ENCODE data around the gene GPR61. TPM values are rescaled to one million over a fixed set of nuclear protein-coding genes. Genes with fewer than 3 reads are reported as not detected.

Gene GPR61
- polyA plus RNA-seq (ENCODE audit: insufficient read depth in 1 of 5, insufficient read length in 5 of 5, low replicate concordance in 1 of 5): 1 to 10 TPM in 1 of 5 donors, under 1 TPM in 4; 0.27 to 1.7 (median 0.40) TPM
- long read RNA-seq, donor 1: 0 reads
- long read RNA-seq, donor 2: 0 reads
- long read RNA-seq, donor 3: 0 reads
- long read RNA-seq, donor 4: 0 reads
- long read RNA-seq, donor 5: 0 reads
- long read RNA-seq, donor 6: 0 reads
- long read RNA-seq, donor 7: 0 reads
- long read RNA-seq, donor 8: 0 reads

DNA sequence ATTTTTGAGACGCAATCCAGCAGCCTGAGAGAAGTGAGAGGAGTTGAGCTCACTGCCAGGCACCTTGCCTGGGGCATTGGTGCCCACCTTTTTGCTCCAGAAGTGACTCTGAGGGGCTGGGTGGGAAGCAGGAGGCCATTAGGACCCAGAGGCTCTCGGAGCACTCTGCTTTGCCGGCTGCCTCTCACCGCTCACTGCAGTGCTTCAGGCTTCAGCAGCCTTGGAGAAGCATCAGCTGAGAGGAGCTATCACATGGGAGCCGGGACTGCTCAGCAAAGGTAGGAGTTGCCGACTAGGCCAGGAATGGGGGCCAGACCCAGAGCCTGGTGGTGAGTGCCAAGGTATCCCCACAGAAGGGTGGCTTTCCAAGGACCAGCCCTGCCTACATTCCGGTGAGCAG, at the start of gene GPR61:
Gene GPR61, plus strand, starts transcription at position 197 of the 400 bp plus-strand sequence. CDS start 3,151 bp downstream, outside the sequence.
- no peak for DNase-seq

DNA sequence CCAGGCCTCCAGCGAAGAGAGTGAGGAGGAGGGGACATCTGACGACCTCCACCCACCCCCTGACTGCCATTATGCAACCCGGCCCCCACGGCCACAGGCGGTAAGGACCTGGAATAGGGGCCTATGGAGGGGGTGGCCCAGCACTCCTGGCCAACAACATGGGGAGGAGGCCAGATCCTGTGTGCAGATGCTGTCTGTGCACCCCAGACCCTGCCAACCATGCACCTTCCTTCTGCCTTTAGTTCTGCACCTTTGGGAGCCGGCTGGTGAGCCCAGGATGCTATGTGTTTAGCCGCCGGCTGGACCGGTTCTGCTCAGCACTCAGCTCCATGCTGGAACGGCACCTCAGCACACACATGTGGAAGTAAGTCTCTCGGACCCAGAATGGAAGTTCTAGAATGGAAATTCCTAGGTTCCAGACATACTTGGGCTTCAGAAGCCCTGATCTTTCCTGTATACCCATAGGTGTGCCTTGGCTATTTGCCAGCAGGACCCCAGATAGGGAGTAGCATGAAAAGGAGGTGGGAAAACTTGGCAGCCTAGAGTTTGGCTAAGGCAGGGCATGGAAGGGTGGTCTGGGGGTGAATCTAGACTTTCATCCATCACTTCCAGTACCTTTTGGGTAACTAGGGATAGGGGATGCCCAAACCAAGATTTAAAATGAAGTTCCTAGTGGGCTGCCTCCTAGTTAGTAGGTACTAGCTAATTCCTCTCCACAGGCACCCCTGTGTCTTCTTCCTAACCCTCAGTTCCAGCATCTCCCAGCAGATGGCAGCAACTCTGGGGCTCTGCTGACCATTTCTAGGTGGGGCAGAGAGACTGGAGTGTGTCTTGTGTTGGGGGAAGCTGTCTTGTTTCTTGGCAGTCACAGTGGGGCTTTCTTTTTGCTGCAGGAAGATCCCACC, 49.4 kb upstream of the GPR61 start:
- no peak for DNase-seq

DNA sequence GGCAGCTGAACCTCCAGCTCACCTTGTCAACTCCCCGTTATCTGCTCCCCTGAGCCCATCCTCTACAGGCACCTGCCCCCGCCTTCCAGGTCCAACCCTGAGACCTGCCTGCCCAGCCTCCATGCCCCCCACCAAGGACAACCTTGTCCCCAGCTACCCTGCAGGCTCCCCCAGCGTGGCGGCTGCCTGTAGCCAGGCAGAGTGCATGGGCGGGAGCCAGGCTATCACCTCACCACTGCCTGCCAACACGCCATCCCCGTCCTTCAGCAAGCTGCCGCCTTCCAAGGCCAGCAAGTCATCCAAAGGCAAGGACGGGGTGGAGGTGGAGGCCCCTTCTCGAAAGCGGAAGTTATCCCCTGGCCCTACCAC, 48.8 kb upstream of the GPR61 start:
- no peak for DNase-seq

- DNase-seq: no peak
Observed at GRCh38 chr1:109491372-109491771, 48.3 kb upstream of the GPR61 start.

GRCh38 chr1:109492779-109493178, 46.9 kb upstream of the GPR61 start:
- DNase-seq: no peak

DNA sequence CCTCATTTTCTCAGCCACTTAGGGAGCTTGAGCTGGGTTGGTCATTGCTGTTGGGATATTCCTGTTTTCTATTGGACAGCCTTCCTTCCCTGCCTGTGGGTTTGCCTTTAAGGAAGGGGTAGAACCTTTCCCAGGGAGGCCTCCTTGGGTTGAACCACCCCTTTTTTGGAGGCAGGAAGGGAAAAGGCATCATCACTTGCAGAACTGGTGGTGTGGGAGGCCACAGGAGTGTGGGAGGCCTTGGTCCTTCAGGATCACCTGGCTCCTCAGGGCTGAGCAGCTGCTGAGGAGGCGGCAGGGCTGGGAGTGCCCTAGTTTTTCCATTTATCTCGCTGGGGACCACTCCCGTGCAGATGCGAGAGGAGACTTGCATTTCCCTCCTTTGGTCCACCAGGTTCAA, 46.4 kb upstream of the GPR61 start:
- DNase-seq: no peak

GRCh38 chr1:109493805-109494539, 45.7 kb upstream of the GPR61 start, which contains the start of gene CYB561D1:
CYB561D1 (plus strand) TSS chr1:109494094; CDS start chr1:109494140, 46 bp downstream.
- DNase-seq: peak; percentile 85 to 86

GRCh38 chr1:109495738-109496137, 43.9 kb upstream of the GPR61 start:
- DNase-seq: no peak

GRCh38 chr1:109497449-109498160, 42.1 kb upstream of the GPR61 start:
- no peak for DNase-seq

GRCh38 chr1:109498161-109498801, 41.4 kb upstream of the GPR61 start:
- no peak for DNase-seq

DNA sequence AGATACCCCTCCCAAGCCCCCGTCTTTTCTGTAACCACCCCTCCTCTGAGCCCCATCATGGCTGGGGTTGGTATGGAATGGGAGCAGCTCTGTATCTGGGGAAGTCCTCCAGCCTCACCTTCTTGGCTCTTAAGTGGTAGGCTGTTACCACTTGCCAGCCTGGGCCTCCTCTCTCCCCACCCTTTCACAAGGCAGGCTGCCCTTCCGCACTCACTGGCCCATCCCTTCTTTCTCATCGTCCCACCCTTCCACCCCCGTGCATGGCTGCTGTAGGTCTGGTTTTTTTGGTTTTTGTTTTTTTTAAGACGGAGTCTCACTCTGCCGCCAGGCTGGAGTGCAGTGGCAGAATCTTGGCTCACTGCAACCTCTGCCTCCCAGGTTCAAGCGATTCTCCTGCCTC, 40.6 kb upstream of the GPR61 start:
- DNase-seq: no peak

GRCh38 chr1:109499661-109500536, 39.8 kb upstream of the GPR61 start:
- no peak for DNase-seq

DNA sequence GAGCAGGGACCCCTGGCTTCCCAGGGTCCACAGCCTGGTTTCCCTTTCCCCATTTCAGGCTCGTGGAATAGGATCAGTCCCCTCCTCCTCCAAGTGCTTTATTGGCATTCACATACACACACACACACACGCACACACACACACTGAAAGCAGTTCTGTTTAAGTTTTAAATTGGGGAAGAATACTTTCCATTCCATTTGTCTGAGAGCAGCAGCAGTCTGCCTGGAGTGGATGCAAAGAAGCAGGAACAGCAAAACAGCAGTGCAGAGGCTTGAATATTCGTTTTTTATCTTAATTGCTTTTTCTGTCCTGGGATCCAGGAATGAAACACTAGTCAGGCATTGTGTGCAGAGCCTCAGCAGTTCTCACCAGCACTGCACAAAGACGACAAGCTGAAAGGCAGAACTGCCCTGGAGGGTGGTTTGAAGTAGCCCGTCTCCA, 38.7 kb upstream of the GPR61 start:
- DNase-seq: no peak

DNA sequence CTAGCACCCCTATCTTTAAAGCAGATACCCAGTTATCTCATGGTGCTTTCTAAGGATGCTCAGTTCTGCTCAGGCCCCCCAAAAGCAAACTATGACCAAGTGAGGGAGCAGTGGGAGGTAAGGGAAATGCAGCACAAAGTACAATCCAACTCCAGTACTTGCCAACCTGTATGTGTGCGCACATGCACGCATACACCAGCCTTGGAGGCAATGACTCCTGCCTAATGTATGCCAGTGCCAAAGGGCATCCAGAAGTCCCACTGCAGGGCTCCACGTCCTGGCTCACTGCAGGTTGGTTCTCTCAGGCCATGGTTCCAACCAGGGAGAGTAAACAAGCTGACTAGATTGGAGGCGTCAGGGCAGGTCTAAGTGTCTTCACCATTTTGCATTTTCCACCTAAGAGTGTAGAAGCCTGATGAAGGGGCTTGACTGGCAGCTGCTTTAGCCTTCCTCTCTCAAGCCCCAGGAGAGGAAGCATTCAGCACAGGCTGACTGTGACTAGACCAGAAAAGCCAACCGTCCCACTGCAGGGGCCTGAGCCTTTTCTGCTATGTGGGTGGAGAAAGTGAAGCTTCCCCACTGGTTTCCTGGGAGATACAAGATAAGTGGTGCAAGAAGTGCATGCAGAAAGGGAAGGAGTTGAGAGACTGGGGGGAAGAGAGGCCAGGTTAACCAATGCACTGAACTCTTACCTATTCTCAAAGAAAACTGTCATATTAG, 37.9 kb upstream of the GPR61 start:
- DNase-seq: no peak

- DNase-seq: no peak
Observed at GRCh38 chr1:109502364-109502851, 37.3 kb upstream of the GPR61 start.

GRCh38 chr1:109503935-109504334, 35.7 kb upstream of the GPR61 start:
- no peak for DNase-seq

- no peak for DNase-seq
Observed at GRCh38 chr1:109504974-109505373, 34.7 kb upstream of the GPR61 start.

DNA sequence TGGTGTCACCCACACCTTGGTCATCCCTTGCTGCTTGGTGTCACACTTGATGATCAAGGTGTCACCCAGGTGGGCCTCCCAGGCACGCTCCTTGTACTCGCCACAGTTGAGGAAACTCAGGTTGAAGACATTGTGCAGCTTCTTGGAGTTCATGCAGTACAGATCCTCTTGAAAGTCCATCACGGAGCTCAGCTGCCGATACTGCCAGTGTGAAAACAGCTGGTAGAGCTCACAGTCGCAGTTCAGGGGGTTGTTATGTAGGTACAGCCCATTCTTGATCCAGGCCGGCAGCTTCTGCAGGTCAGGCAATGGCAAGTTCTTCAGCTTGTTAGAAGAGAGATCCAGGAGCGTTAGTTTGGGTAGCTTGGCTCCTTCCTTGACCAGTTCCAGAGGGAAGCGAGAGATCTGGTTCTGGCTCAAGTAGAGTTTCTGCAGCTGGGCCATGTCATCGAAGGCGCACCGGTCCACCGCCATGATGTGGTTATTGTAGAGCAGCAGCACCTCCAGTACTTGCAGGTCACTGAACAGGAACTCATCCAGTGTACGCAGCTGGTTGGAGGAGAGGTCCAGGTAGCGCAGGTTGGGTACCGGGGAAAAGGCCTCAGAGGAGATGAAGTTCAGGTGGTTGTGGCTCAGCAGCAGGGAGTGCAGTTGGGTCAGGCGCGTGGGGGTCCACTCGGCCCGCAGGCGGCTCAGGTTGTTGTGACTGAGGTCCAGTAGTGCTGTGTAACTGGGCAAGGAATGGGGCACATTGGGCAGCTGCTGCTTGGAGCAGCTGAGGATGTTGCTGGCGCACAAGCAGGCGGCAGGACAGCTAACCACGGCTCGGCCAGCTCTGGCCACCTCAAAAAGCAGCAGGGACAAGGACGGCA, 31.4 kb upstream of the GPR61 start:
- no peak for DNase-seq
